MM.1S (cell line): ENCODE results near the gene LDLRAD3.

Experiments
- DNase-seq: peaks from one replicate; pipeline ENCODE4 v3.0.0-alpha.2; 2015
- H2AFZ ChIP-seq: fragments of 300-600 bp; sonication (generic); 2 replicates; pipeline ENCODE4 v1.6.0; 2016; ENCODE audit warnings: antibody characterized with exemption, low read length
- H3F3A ChIP-seq: fragments of 300-600 bp; sonication (generic); 2 replicates; pipeline ENCODE4 v1.6.1; 2016; ENCODE audit warnings: mild to moderate bottlenecking, antibody characterized with exemption, low read length, moderate library complexity, mixed read lengths; ENCODE audit not compliant: insufficient read depth
- H3K27ac ChIP-seq: fragments of 300-600 bp; sonication (generic); 2 replicates; pipeline ENCODE4 v1.5.1; 2016; ENCODE audit warnings: mild to moderate bottlenecking, low read length
- H3K27me3 ChIP-seq: fragments of 300-600 bp; sonication (generic); replicated peaks from 2 replicates; pipeline ENCODE4 v1.6.0; 2016; ENCODE audit warnings: low read length; ENCODE audit not compliant: insufficient read depth
- H3K36me3 ChIP-seq: fragments of 300-600 bp; sonication (generic); replicated peaks from 2 replicates; pipeline ENCODE4 v1.6.1; 2016; ENCODE audit warnings: mild to moderate bottlenecking, low read length, mixed read lengths; ENCODE audit not compliant: insufficient read depth
- H3K4me1 ChIP-seq: fragments of 300-600 bp; sonication (generic); 2 replicates; pipeline ENCODE4 v1.6.1; 2016; ENCODE audit warnings: low read length, mixed read lengths
- H3K4me2 ChIP-seq: fragments of 300-600 bp; sonication (generic); 2 replicates; pipeline ENCODE4 v1.6.0; 2016; ENCODE audit warnings: low read depth, low read length
- H3K4me3 ChIP-seq: fragments of 300-600 bp; sonication (generic); 2 replicates; pipeline ENCODE4 v1.5.1; 2016; ENCODE audit warnings: low read length, mixed read lengths
- H3K79me2 ChIP-seq: fragments of 300-600 bp; sonication (generic); 2 replicates; pipeline ENCODE4 v1.6.1; 2016; ENCODE audit warnings: mixed run types, low read length, mixed read lengths
- H3K9ac ChIP-seq: fragments of 300-600 bp; sonication (generic); 2 replicates; pipeline ENCODE4 v1.6.1; 2016; ENCODE audit warnings: low read length, mixed read lengths
- H3K9me2 ChIP-seq: fragments of 300-600 bp; sonication (generic); replicated peaks from 2 replicates; pipeline ENCODE4 v1.6.1; 2016; ENCODE audit warnings: mild to moderate bottlenecking, low read length, mixed read lengths; ENCODE audit not compliant: insufficient read depth
- H3K9me3 ChIP-seq: fragments of 300-600 bp; sonication (generic); replicated peaks from 2 replicates; pipeline ENCODE4 v1.6.1; 2016; ENCODE audit warnings: mild to moderate bottlenecking, low read length, mixed read lengths; ENCODE audit not compliant: insufficient read depth
- H4K20me1 ChIP-seq: fragments of 300-600 bp; sonication (generic); 2 replicates; pipeline ENCODE4 v1.6.1; 2016; ENCODE audit warnings: mild to moderate bottlenecking, low read length, moderate library complexity, mixed read lengths; ENCODE audit not compliant: insufficient read depth
- EZH2 ChIP-seq: fragments of 300-600 bp; sonication (generic); optimal IDR thresholded peaks from 2 replicates; pipeline ENCODE3; 2017; ENCODE audit warnings: low read depth, mild to moderate bottlenecking, antibody characterized with exemption, low read length, mixed read lengths
- EZH2phosphoT487 ChIP-seq: fragments of 300-600 bp; sonication (generic); IDR thresholded peaks from 2 replicates; pipeline ENCODE4 v1.6.1; 2018; ENCODE audit warnings: antibody characterized with exemption, low read length
- TF ChIP-seq, protein P1 (sequence below): fragments of 300-600 bp; sonication (generic); IDR thresholded peaks from 2 replicates; pipeline ENCODE4 v1.5.1; 2016; ENCODE audit warnings: antibody characterized with exemption, low read length, mixed read lengths

Gene LDLRAD3

DNA sequence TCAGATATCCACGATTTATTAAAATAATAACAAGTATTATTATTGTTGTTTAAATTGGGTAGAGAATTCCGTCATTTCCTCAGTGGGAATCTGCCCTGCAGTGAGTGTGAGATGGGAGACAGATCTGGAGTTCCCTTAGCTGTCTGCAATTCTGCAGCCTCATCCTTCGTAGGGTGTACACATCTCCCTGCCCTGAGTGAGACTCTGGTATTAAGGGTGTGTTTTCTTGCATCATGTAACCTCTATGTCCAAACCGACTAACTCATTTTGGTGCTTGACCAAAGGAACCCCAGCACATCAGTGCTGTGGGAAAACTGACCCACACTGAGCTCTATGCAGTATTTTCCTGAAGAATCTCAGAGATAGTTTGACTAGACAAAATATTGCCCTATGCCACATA is 157.6 kb downstream of the LDLRAD3 start:
- no peaks in the 10 kb centered on the region for H3K4me1 ChIP-seq
- no peak overlapping the region for H3K4me2 ChIP-seq
- no peak for TF ChIP-seq EZH2
- H3K9me3 ChIP-seq = no peaks in the 10 kb centered on the region
- H2AFZ ChIP-seq = no peak overlapping the region
- no peaks in the 10 kb centered on the region for H3K79me2 ChIP-seq
- no peak for DNase-seq
- H3K9me2 ChIP-seq = no peaks in the 10 kb centered on the region
- H4K20me1 ChIP-seq = no peaks in the 10 kb centered on the region
- H3K27me3 ChIP-seq = no peaks in the 10 kb centered on the region
- H3K27ac ChIP-seq = no peak overlapping the region
- H3F3A ChIP-seq = no peaks in the 10 kb centered on the region
- H3K36me3 ChIP-seq = no peaks in the 10 kb centered on the region
- no peak overlapping the region for H3K4me3 ChIP-seq
- no peak overlapping the region for H3K9ac ChIP-seq

DNA sequence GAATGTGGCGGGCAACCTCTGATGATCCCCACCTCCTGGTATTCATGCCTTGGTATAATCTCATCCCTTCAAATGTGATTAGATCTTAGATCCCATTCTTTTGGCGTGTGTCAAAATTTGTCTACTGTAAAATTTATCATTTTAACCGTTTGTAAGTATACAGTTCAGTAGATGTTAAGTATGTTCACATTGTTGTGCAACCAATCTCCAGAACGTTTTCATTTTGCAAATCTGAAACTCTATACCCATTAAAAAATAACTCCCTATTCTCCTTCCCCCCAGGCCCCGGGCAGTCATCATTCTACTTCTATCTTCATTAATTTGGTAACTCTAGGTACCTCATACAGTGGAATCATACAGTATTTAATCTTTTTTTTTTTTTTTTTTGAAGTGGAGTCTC is 159.0 kb downstream of the LDLRAD3 start:
- no peaks in the 10 kb centered on the region for H3F3A ChIP-seq
- no peak overlapping the region for H3K4me3 ChIP-seq
- no peak for TF ChIP-seq EZH2
- TF ChIP-seq, protein P1, sequence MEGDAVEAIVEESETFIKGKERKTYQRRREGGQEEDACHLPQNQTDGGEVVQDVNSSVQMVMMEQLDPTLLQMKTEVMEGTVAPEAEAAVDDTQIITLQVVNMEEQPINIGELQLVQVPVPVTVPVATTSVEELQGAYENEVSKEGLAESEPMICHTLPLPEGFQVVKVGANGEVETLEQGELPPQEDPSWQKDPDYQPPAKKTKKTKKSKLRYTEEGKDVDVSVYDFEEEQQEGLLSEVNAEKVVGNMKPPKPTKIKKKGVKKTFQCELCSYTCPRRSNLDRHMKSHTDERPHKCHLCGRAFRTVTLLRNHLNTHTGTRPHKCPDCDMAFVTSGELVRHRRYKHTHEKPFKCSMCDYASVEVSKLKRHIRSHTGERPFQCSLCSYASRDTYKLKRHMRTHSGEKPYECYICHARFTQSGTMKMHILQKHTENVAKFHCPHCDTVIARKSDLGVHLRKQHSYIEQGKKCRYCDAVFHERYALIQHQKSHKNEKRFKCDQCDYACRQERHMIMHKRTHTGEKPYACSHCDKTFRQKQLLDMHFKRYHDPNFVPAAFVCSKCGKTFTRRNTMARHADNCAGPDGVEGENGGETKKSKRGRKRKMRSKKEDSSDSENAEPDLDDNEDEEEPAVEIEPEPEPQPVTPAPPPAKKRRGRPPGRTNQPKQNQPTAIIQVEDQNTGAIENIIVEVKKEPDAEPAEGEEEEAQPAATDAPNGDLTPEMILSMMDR = no peak
- no peak for TF ChIP-seq EZH2phosphoT487
- H3K27me3 ChIP-seq = no peaks in the 10 kb centered on the region
- no peaks in the 10 kb centered on the region for H3K36me3 ChIP-seq
- no peaks in the 10 kb centered on the region for H3K9me3 ChIP-seq
- H3K9me2 ChIP-seq = no peaks in the 10 kb centered on the region
- no peak overlapping the region for H3K27ac ChIP-seq
- H3K4me1 ChIP-seq = no peaks in the 10 kb centered on the region
- no peak overlapping the region for H2AFZ ChIP-seq
- H3K9ac ChIP-seq = no peak overlapping the region
- H3K79me2 ChIP-seq = no peaks in the 10 kb centered on the region
- H3K4me2 ChIP-seq = no peak overlapping the region
- DNase-seq = no peak
- H4K20me1 ChIP-seq = no peaks in the 10 kb centered on the region

DNA sequence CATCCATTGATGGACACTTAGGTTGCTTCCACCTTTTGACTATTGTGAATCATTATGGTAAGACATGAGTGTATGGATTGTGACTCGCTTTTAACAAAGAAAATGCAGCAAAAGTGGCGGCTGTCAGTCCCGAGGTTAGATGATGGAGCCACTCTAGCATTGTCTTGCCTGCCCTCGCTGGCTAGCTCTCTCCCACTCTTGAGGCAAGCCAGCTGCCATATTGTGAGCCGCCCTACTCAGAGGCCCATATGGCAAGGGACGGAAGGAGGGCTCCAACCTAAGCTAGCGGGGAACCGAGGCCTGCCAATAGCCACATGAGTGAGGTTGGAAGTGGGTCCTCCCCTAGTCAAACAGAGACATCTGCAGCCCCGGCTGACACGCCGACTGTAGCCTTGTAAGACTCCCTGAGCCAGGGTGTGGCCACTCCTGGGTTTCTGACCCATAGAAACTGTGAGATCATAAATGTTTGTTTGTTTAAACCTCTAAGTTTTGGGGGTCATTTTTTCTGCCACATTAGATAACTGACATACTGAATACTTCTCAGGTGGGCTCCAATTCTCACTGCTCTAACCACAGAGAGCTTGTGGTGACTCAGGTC is 160.2 kb downstream of the LDLRAD3 start:
- TF ChIP-seq, protein P1 = no peak
- TF ChIP-seq EZH2phosphoT487 = no peak
- TF ChIP-seq EZH2 = no peak
- H3K9me3 ChIP-seq = no peaks in the 10 kb centered on the region
- no peak overlapping the region for H3K27ac ChIP-seq
- H3F3A ChIP-seq = no peaks in the 10 kb centered on the region
- H2AFZ ChIP-seq = no peak overlapping the region
- no peak overlapping the region for H3K4me2 ChIP-seq
- H3K27me3 ChIP-seq = no peaks in the 10 kb centered on the region
- no peaks in the 10 kb centered on the region for H3K36me3 ChIP-seq
- H3K79me2 ChIP-seq = no peaks in the 10 kb centered on the region
- DNase-seq = no peak
- no peaks in the 10 kb centered on the region for H3K9me2 ChIP-seq
- H3K9ac ChIP-seq = no peak overlapping the region
- no peak overlapping the region for H3K4me3 ChIP-seq
- H3K4me1 ChIP-seq = no peaks in the 10 kb centered on the region
- H4K20me1 ChIP-seq = no peaks in the 10 kb centered on the region

DNA sequence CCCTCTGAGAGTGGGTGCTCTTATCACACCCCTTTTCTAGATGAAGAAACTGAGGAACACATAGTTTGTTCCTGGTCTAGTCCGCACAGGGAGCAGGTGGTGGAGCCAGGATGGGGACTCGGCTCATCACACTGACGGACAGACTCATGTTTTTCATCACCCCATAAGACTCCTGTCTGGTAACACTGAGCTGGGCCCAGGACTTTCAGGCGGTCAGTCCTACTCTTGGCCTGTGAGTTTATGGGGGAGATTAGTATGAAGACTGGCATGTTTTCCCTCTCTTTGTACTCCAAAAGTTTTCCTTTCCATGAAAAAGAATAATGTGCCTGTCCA is 160.8 kb downstream of the LDLRAD3 start:
- no peak for DNase-seq
- Histone ChIP-seq H3K9me3 (no peaks in the 10 kb centered on the region), H3K27me3 (no peaks in the 10 kb centered on the region), H3K27ac (no peak overlapping the region), H3K4me2 (no peak overlapping the region), H3K4me3 (no peak overlapping the region), H3K36me3 (no peaks in the 10 kb centered on the region), H3K9ac (no peak overlapping the region), H3K4me1 (0 out of 2 replicates have a peak, but pooled peaks cover 4% of the 10 kb centered on the region), H4K20me1 (no peaks in the 10 kb centered on the region), H3K79me2 (no peaks in the 10 kb centered on the region), H3F3A (peaks cover 3% of the 10 kb centered on the region; the same call in 1 of the 2 replicates), H3K9me2 (no peaks in the 10 kb centered on the region), H2AFZ (no peak overlapping the region)
- no peak for TF ChIP-seq EZH2phosphoT487
- TF ChIP-seq, protein P1 = no peak
- TF ChIP-seq EZH2 = no peak
